Measurements from ENCODE around the gene PLAAT4.
A peak's percentile ranks its signal among the peaks of the same experiment; 100 is the strongest.
"Not testable (repeated sequence)": the region's sequence is repeated elsewhere in the genome, so short reads cannot be mapped to it uniquely, and the experiment has no call there.

PLAAT4 gene

GRCh38 chr11:63547061-63547460 is 10.5 kb downstream of the PLAAT4 start:
- DNase-seq = no peak

GRCh38 chr11:63548178-63548577 is 11.6 kb downstream of the PLAAT4 start:
- DNase-seq = no peak

- DNase-seq = no peak
Observed at GRCh38 chr11:63549411-63549810, 12.8 kb downstream of the PLAAT4 start.

DNA sequence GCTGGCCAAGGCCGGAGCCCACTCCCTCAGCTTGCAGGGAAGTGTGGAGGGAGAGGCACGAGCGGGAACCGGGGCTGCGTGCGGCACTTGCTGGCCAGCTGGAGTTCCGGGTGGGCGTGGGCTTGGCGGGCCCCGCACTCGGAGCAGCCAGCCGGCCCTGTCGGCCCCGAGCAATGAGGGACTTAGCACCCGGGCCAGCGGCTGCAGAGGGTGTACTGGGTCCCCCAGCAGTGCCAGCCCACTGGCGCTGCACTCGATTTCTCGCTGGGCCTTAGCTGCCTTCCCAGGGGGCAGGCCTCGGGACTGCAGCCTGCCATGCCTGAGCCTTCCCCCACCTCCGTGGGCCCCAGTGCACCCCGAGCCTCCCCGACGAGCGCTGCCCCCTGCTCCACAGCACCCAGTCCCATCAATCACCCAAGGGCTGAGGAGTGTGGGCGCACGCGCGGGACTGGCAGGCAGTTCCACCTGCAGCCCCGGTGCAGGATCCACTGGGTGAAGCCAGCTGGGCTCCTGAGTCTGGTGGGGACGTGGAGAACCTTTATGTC is 13.6 kb downstream of the PLAAT4 start:
- DNase-seq = not testable (repeated sequence)

GRCh38 chr11:63551091-63551888 is 14.7 kb downstream of the PLAAT4 start:
- DNase-seq = no peak

DNA sequence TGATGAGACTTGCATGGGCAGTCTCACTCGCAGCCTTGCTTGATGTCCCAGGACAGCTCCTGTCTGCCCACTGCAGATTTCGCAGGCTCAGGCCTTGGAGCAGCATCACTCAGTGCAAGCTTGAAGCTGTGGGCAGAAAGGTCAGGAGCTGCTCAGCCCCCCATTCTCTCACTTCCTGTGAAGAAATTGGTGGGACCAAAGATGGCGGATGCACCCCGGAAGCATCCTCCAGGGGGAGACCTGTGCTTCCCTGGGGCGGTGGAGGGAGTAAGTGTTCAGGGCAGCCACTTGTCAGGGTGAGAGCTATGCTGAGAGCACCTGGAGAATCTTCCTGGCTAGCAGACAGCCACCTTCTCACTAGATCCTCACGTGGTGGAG is 15.3 kb downstream of the PLAAT4 start:
- DNase-seq = no peak

DNA sequence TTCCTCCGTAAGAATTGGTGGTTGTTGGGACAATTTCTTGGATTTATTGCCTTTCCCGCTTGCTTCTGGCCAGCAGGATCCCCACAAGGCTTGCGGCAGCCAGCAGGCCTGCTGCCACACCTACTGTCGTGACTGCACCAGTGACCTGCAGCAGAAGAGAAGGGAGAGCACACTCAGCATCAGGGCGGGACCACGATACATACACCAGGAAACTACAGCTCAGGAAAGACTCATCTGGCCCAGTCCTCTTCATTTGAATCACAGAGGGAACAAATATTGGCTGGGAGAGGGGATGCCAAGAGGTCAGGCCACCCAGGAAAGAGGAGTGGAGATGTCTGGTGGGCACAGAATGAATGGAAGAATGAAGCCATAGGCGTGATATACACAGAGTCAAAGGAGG is 16.3 kb downstream of the PLAAT4 start:
- no peak for DNase-seq

DNA sequence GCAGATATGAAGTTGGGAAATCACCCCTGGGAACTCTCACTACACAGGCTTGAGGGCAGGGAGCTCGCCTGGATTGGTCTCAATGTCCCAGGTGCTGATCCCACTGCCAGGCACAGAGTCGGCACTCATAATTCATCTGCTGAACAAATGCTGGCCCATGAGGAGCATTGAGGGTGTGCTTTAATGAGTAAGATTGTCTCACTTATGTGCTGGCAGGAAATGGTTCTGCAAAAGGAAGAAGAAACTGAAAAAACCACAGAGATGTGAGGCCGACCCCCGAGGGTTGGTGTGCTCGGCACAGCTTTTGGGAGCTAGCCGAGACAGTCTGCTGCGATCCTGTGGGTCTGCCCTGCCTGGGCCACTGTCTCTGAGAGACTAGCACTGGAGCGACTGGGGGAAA is 17.2 kb downstream of the PLAAT4 start:
- no peak for DNase-seq

DNA sequence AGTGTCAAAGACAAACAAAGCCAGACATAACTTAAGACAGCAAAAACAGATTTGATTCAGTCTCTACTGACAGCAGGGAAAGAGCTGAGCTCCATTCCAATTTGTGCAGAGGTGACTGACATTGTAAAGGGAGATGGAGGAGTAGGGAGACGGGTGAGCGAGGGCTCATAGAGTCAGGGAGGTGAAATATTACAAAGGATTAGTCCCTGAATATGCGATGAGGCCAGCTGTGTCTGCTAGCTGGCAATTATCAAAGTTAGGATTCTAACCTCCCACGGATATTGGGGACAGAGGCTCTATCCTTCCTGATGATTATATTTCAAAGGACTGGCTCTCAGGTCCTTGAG is 18.2 kb downstream of the PLAAT4 start:
- DNase-seq = no peak

GRCh38 chr11:63556404-63557013 is 19.9 kb downstream of the PLAAT4 start:
- no peak for DNase-seq

DNA sequence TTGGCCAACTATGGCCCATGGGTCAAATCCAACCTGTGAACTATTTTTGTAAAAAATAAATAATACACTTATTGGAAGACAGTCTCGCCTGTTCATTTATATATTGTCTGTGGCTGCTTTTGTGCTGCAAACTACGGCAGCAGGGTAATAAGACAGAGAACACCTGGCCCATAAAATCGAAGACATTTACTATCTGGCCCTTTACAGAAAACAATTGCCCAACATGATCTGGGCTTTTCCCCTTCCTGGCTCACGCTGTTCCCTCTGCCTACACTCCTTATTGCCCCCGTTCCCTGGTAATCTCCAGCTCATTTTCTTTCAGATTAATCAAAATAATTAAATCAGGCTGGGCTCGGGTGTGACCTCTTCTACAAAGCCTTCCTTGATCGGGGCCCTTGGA is 21.0 kb downstream of the PLAAT4 start:
- no peak for DNase-seq

- DNase-seq = no peak
Observed at GRCh38 chr11:63558459-63559157, 22.0 kb downstream of the PLAAT4 start.

DNA sequence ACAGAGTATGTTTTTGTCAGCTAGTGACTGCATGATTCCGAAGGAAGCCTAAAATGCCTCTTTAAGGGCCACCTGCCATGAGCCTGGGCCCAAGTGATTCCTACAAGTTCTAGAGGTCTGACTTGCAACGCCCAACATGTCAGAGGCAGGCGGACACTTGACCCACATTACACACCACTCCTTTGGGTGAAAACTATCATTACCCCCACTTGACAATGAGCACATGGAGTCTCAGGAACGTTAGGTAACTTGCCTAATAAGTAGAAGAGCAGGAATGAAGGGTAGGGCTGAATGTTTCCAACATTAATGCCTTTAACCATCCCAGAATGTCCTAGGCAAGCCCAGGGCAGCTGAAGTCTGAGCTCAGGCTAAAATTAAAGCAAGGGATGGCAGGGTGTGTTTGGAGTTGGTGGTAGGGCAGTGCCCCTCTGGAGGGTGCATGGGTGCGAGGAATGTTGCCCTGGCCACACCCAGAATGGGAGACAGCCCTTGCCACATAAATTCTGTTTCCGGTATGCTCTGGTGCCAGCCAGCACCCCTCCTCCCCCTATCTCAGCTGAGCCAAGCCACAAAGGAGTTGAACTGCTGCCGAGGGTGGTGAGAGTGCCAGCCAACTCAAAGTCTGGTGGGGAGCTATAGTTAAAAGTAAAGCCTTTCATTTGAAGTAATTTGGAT is 24.0 kb downstream of the PLAAT4 start:
- no peak for DNase-seq

DNA sequence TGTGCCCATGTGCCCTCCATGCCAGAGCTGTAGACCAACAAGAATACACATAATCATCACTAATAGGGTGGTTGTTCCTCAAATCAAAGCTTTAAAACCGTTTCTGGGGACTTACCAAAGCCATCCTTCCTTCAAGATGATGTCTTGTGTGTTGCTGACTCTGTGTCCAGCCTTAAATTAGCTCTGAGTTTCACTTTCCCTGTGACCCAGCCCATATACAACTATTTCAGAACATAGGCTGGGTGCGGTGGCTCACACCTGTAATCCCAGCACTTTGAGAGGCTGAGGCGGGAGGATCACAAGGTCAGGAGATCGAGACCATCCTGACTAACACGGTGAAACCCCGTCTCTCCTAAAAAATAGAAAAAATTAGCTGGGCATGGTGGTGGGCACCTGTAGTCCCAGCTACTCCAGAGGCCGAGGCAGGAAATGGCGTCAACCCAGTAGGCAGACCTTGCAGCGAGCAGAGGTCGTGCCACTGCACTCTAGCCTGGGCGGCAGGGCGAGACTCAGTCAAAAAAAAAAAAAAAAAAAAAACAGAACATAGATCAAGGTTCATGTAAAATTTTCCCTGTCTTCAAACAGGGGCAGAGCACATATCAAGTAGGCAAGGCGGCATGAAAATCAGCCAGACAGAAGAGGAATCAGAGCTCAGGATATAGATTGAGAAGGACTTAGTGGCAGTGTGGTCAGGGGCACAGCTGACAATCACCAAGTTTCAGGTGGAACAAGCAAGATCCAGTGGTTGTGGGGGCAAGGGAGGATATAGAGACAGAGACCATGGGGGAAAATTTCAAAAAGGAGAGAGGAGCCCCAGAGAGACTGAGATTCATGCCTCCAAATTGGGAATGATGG is 26.8 kb downstream of the PLAAT4 start, which contains the start of gene PLAAT2:
PLAAT2 (minus strand) TSS at position 179 of the 855 bp plus-strand sequence; CDS start at position 124, 55 bp downstream.
- no peak for DNase-seq

- peak; percentile 16 for DNase-seq
Observed at GRCh38 chr11:63564056-63564774, 27.6 kb downstream of the PLAAT4 start.

- DNase-seq = peak; percentile 14
Observed at GRCh38 chr11:63564784-63565350, 28.3 kb downstream of the PLAAT4 start.

DNA sequence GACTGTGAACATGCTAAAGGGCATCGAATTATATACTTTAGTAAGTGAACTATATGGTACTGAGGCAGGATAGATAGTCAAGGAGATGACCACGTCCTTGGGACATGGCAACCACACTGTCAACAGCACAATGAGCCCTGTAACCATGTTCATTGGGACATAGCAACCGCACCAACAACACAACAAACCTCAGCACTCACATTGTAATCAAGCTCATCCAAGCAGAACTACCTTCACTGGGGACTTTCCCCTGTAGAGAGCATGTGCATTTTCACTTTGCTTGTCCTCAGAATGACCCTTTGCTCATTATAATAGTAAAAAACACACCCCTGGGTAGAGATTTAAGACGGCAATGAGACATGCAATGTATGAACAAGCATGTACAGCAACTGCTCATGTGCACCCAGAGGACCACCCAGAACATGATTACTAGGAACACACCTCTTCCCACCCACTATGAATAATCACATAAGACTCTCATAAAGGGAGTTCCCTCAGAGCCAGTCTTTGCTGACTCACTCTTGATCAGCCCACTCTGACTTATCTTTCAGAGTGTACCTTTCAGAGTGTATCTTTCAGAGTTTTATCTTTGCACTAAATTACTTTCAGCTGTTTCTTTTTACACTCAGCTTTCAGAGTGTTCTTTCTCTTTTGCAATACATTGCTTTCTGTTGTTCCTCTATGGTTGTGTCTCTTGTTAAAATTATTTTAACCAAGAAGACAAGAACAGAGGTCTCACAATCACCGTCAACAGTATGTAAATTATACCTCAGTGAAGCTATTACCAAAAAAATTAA is 30.6 kb downstream of the PLAAT4 start:
- DNase-seq = peak; percentile 73

GRCh38 chr11:63569570-63569969 is 33.0 kb downstream of the PLAAT4 start:
- DNase-seq = no peak

- DNase-seq = no peak
Observed at GRCh38 chr11:63572026-63572688, 35.5 kb downstream of the PLAAT4 start.

All from DMS153 (cell line).